T-helper 2 cell (primary cell): ENCODE measurements around the gene MBD4.
"Not testable (repeated sequence)": the region's sequence is repeated elsewhere in the genome, so short reads cannot be mapped to it uniquely, and the experiment has no call there.

ENCODE experiments used
- DNase-seq, 5 experiments: peaks; one replicate each; pipeline versions ENCODE4 v3.0.0 to v3.0.0-alpha.2; 2012 to 2022

The MBD4 gene

DNA sequence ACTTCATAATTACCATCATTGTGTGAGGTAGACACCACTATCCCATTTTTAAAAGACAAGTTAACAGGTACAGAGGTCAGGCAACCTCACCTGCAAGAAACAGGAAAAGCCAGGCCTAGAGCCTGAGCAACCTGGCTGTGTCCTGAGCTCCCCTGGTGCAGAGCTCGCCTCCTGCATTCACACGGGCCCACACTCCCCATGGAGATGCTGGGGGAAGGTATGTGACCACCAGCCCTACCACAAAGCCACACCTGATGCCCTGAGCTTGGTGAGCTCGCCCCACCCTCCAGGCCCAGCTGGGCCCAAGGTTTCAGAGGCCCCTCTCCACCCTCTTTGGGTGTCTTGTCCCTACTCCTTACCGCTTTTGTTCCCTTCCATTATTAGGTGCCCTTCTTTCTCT lies 10.1 kb downstream of the MBD4 start:
- DNase-seq, result no peak

DNA sequence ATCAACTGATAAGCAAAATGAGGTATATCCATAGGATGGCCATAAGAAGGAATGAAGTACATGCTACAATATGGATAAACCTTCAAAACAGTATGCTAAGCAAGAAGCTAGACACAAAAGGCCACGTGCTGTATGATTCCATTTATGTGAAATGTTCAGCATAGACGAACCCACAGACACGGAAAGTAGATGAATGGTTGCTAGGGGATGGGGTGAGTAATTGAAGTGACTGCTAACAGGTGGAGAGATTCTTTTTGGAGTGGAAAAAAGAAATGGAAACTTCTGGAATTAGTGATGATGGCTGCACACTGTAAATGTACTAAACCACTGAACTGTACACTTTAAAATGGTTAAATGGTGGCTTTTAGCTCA lies 10.7 kb downstream of the MBD4 start:
- DNase-seq, result no peak

DNA sequence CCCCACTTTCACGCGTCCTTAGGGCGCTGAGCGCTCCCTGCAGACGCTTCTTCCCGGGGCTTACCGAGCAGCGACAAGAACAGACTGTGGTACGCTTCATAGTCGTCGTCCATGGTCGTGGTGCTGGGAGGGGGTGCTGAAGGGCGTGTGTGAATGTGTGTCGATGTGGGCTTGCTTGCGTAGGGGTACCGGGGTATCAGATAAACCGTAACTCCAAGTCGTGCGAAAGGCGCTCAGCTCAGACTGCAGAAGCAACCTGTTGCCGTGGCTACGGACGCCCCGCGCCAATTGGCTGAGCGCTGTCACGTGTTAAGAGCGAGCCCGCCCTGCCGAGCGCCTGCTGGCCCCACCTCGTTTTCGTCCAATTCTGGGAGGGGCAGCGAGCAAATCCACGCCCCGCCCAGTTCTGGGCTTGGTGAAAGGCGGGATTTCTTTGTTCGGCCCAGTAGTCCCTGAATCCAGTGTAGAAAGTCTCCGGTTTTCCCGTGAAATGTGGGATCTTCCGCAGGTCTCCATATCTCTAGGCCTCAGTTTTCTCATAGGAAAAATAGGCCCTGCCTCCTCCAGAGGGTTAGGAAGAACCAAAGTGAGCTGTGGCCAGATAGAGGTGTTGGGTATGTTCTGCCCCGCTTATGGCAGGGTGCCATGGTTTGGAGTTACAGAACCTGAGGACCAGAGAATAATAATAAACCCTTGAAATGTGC lies 11.2 kb downstream of the MBD4 start, which contains the start of gene EFCAB12:
EFCAB12 (minus strand) TSS at position 261 of the 704 bp plus-strand sequence; CDS start at position 113, 148 bp downstream.
- peak; percentile 75 to 89 (median 84) for DNase-seq

DNA sequence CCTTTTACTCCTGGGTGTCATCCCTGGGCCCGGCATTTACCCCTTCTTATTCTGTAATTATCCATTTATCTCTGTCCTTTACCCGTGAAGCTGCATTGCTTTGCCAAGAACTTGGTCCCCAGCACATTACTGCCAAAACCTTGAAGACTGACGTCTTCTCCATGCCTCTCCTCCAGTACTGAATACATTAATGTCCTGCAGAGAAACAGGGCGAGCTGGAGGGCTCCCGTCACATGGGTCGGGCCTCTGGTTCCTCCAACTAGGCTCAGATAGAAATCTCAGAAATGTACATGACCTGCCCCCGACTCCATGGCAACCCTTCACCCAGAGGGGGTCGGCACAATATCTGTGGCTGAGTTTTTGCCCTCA lies 11.8 kb downstream of the MBD4 start:
- no peak for DNase-seq

DNA sequence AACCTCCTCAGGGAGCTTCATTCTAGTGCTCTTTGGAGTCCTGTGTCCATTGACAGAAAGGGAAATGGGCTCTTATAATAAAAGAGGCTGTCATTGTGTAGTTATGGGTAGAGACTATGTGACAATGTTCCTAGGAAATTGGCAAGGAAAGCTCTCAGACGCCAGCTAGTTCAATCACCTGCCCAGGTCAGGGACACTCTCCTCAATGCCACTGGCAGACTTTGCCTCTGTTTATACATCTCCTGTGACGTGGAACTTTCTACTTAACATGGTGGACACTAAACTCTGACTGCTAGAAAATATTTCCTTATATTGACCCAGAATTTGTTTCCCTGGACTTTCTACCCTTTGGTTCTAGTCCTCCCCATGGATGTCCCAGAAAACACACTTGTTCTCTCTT lies 14.1 kb downstream of the MBD4 start:
- no peak for DNase-seq

DNA sequence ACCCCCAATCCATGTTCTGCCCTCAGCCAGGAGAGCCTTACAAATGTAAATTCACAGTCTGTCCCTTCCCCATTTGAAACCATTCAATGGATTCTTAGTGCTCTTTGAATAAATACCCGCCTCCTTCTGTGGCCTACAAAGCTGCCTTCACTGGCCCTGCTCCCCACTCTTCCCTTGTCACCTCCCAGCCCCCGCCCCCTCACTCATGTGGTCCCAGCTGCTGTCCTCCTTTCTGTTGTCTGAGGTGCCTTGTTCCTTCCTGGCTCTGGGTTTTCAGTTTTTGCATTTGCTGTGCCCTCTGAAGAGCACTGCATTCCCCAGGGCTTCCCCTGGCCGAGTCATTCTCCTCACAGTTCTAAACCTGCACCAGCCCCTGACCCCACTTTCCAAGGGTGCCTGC lies 14.5 kb downstream of the MBD4 start:
- no peak for DNase-seq

DNA sequence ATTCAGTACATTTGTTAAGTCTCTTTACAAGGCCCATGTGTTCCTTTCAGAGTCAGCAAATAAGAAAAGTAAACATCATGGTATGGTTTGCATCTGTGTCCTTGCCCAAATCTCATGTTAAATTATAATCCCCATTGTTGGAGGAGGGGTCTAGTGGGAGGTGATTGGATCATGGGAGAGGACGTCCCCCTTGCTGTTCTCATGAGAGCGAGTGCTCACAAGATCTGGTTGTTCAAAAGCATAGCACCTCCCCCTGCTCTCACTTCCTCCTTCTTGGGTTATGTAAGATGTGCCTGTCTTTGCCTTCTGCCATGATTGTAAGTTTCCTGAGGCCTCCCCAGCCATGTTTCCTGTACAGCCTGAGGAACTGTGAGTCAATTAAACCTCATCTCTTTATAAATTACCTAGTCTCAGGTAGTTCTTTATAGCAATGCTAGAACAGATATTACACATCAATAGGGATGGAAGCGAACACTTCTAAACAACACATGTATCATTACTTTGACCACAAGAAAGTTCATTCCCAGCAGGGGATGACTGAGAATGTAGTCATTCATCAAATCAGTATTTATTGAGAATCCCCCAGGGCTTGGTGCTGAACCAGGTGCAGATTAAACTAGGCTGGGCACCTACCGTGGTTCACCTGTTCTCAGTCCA lies 15.4 kb downstream of the MBD4 start:
- DNase-seq, result no peak

DNA sequence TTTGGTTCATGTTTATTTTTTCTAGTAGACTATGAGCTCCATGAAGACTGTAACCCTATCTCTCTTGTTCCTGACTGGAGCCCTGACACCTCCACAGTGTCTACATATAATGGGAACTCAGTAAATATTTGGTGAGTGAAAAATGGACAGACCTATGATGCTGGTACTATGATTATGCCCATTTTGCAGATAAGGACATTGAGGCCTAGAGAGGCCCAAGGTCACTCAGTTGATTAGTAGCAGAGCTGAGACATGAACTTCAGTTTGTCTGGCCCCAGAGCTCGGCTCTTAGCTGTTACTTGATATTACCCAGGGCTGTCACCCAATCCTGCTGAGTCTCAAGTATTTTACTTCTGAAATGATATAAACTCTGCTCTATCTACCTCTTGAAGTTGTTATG lies 16.9 kb downstream of the MBD4 start:
- DNase-seq, result no peak

DNA sequence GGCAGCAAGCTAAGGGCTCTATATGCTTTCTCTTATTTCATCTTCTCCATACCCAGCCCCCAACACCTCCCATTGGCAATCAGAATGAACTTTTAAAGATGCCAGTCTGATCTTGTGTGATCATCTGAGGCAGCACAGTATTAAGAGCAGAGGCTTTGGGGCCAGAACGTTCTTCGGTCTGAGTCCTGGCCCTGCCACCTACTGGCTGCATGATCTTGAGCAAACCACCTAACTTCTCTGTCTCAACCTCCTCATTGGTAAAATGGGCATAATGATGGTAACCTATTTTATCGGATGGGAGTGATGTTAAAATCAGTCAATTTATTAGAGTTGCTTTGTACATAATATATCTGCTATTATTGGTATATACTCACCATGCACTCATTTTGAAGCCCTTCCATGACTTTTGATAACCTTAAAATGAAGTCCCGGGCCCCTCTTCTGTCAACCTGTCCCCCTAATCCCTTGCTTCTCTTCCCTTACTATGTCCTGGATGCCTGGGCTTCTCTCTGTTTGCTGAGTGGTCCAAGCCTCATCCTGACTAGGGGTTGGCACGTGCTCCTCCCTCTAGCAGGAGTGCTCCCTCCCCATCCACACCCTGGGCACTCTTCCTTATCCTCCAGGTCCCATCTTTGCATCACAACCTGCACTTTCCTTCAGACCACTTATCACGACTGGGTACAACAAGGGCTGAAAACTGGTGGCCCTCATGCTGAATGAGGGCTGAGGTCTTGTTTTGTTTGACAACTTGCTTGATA lies 17.6 kb downstream of the MBD4 start:
- no peak for DNase-seq

DNA sequence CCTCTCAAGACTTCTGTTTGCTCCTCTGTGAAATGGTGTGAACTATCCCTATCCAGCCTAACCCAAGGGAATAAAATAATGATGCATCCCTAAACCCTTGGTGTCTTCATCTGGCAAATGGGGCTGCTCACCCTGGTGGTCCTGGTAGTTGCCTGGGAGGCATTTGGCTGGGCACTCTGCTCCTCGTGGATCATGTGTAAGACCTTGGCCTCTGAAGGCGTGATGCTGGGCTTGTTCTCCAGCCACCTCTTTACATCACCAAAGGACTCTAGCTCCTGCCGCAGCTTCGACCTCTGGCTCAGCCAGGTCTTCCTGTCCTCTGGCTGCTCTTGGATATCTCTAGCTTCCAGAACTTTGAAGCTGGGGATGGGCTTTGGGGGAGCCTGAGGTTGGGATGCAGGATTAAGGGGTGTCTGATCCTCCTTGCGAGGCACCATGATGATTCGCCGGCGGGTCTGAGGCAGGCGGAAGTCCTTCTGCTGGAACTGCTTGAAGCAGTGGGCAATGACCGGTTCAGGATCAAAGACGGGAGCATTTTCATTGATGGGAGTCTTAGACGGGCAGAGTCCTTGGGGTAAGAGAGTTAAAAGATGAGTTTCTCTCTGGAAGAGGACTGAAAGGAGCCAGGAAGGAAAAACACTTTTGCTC lies 18.4 kb downstream of the MBD4 start:
- DNase-seq, result no peak

DNA sequence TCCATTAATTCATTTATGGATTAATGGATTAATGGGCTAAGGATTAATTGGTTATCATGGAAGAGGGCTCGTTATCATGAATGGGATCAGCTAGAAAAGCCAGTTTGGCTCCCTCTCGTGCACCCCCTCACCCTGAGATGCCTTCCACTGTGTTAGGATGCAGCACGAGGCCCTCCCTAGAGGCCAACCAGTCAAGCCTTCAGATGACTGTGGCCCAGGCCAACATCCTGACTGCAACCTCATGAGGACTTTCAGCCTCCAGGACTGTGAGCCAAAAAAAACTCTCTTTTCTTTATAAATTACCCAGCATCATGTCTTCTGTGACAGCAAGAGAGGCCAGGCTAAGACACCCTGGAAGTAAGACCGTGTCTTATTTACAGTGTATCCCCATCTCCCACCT lies 20.3 kb downstream of the MBD4 start:
- no peak for DNase-seq

DNA sequence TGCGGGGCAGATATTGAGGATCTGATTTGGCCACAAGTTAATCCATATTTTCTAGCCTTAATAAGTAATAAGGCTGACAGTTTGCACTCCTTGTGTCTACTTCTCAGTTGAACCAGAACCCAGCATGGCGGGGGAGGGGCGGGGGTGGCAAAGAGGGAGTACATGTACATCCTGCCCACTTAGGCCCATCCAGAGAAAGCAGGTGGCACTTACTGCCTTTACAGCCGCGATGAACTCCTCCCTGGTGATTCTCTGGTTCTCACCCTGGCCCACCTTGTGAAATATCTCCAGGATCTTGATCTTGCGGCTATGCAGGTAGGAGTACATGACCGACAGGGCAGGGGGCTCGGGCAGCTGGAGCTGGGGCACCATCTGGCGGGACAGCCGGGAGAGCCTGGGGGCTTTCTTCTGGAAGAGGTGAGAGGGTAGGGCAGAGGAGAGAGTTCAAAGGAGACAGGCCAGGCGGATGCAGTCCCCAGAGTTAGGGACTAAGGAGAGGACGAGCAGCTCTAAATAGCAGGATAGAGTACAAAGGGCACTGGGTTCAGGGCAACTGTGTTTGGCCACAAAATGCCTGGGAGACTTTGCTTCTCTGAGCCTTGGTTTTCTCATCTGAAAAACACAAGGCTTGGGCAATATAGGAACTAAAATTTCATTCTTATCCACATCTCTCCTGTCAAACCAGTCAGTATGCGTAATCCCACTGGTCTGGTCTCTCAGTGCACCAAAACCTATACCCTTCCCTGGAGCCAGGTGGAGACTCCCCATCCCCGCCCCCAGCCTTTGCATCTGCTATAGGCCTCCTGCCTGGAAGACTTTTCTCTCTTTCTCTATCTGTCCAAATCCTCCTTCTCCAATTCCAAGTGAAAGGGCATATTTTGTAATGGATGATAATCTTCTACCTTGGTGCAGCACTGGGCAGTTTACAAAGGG lies 21.4 kb downstream of the MBD4 start:
- DNase-seq, result no peak

DNA sequence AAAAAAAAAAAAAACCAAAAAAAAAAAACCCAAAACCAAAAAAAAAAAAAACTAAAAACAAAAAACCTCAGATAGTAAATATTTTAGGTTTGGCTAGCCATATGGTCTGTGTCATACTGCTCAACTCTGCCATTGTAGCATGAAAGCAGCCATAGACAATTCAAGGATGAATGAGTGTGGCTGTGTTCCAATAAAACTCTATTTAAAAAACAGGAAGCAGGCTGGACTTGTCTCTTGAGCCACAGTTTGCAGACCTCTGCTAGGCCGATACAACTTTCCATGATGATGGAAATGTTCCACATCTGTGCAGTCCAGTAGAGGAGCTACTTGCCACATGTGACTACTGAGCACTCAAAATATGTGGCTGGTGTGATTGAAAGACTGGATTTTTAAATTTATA lies 22.4 kb downstream of the MBD4 start:
- DNase-seq, result no peak

DNA sequence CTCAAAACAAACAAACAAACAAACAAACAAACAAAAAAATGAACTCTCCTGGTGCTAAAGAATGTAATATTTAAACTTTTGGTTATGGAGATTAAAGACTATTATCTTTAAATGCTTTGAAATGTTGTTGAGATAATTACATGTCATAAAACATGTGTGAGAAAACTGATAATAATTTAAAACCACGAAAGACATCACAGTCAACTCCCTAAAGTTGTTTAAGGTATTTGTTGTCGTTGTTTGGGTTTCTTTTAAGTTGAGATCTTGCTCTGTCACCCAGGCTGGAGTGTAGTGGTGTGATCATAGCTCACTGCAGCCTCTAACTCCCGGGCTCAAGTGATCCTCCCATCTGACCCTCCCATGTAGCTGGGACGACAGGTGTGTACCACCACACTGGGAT lies 23.3 kb downstream of the MBD4 start:
- DNase-seq, result no peak

DNA sequence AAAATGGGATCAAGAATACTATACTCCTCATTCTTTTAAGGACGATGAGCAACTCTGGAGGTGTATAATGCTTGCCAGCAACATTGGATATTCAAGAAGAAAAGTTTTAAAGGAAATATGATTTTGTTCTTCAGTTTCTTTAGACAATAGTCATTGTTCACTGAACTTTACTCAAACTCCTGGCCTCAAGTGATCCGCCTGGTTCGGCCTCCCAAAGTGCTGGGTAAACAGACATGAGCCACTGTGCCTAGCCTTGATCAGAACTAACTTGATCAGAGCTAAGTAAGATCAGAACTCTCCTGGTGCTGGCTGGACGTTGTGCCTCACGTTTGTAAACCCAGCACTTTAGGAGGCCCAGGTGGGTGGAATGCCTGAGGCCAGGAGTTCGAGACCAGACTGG lies 23.9 kb downstream of the MBD4 start:
- no peak for DNase-seq

DNA sequence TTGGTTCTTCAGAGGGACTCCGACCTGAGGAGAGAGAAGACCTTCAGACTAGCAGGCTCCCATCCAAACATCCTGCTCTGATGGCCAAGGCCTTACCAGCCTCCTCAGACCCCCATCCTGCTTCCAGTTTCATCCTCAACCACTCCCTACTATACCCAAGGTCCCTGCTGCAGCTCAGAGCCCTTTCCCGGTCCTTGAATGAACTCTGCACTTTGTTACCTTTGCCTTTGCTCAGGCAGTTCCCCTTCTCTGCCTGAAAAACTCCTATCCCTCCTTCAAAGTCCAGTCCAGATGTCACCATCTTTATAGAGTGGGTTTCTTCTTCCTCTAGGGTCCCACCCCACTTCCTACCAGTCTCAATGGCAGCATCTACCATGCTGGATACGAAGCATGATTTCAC lies 24.4 kb downstream of the MBD4 start:
- no peak for DNase-seq

DNA sequence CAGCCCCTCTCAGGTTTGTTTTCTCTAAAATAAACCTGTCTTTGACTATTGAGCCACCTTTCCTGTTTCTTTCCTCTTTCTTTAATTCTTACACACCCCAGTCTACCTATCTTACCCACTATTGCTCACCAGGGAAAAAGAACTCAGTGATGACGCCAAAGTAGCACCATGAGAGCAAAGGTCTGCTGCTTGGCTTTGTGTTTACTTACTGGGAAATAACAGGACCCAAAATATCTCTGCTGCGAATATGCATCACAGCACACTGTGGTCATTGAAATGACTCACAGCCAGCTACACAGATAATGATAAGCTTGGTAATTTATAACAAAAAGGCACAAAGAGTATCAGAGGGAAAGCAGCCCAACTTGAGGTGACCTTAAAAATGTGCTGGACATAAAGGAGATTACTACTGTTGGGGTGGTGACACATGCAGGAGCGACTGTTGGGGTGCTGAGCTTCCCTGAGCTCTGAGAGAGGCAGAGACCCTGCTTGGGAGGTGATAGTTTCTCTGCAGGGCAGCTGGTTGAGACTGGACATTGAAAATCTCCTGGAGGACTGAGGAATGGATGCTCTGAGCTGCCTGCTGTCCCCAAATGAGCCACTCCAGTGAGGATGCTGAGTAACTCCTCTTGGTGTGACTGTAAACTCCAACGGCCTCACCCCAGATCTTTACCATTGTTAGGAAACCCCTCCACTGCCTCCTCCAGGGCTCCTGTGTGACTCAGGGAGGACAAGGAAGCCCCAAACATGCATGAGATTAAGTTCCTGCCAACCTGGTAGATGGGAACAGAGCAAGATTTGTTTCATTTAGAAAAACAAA lies 25.9 kb downstream of the MBD4 start:
- DNase-seq, result peak in 1 of 5 experiments; percentile 40

DNA sequence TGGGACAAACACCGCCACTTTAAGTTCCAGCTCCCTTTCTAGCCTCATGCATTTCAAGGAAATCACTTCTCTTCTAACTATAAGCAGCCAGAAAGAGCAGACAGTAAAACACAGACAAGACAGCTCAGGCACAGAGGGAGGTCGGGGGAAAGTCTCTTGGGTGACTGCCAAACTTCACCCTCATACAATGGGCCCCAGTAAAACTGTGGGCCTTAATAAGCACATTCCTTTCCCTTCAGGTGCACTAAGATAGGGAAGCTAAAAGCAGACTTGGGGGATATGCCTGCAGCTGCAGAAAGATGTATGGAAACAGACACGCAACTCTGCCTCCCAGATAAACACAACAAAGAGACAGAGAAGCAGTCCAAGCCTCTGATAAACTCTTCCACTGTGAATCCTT lies 26.5 kb downstream of the MBD4 start:
- not testable (repeated sequence) for DNase-seq

DNA sequence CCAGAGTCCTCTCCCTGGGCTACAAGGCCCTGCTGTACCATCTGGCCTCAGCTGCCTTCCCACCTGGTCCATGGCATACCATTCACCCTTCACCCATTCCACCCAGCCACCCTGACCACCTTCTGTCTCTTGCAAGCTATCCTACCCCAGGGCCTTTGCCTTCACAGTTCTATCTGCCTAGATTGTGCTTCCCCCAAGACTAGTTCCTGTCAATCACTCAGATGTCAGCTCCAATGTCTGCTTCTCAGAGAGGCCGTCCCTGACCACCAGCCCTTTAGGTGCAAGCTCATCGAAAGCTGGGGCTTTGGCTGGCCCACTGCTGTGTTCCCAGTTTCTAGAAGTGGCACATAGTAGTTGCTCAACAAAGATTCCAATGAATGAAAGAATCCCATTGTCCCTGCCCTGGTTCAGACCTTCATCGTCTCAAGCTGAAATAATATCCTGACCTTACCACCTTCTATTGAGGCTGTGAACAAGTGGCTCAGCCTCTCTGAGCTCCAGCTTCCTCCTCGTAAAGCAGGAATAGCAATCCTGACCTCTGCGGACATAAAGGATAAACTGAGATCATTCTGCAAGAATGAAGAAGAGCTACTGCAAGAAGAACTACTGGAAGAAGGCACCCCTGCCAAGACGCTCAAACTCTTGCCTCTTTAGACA lies 27.1 kb downstream of the MBD4 start:
- no peak for DNase-seq

DNA sequence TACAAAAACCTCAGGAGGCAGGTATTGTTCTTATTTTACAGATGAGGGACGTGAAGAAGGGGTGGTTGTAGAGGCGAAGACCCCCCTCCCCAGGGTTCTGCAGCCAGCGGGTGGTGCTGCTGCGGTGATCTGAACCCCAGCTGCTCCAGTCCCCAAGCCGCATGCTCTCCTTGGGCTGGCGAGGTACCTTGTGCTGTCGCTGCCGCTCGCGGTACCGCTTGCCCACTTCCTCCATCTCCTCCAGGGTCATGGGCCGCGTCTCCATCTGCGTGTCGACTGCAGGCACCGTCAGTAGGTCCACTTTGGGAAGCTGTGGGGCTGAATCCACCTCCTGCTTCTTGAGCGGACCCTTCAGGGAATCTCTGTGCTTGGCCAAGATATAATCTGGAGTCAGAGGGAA lies 28.8 kb downstream of the MBD4 start:
- DNase-seq, result no peak

DNA sequence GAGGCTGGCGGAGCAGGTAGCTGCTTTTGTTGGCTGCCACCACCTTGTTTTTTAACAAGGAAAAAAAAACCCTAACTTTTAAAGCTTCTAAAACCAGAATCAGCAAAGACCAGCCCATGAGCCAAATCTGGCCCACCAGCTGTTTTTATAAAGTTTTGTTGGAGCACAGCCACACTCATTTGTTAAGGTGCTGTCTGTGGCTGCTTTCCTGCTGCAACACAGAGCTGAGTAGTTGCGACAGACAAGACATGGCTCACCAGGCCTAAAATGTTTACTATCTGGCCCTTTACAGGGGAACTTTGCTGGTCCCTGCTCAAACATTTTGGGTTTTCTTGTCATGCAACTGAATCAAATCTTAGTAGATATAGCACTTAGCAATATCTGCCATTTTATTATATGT lies 30.2 kb downstream of the MBD4 start:
- no peak for DNase-seq
